GM15510 (cell line): Measurements from ENCODE around the gene ITGA8.

Experiments used
- POLR2A ChIP-seq: IDR thresholded peaks from 3 replicates; pipeline ENCODE4 v1.6.1; 2011; ENCODE audit warnings: borderline replicate concordance; ENCODE audit not compliant: insufficient read length; ENCODE audit errors: extremely low read depth

ITGA8 gene

GRCh38 chr10:15572531-15573045 is 147.1 kb downstream of the ITGA8 start:
- TF ChIP-seq POLR2A: no peak

GRCh38 chr10:15571575-15571974 is 148.1 kb downstream of the ITGA8 start:
- no peak for TF ChIP-seq POLR2A

GRCh38 chr10:15570738-15571339 is 148.9 kb downstream of the ITGA8 start:
- no peak for TF ChIP-seq POLR2A

GRCh38 chr10:15567952-15568351 is 151.8 kb downstream of the ITGA8 start:
- no peak for TF ChIP-seq POLR2A

GRCh38 chr10:15563246-15563645 is 156.5 kb downstream of the ITGA8 start:
- no peak for TF ChIP-seq POLR2A

GRCh38 chr10:15562578-15562977 is 157.1 kb downstream of the ITGA8 start:
- no peak for TF ChIP-seq POLR2A

GRCh38 chr10:15562116-15562515 is 157.6 kb downstream of the ITGA8 start:
- TF ChIP-seq POLR2A: no peak

- TF ChIP-seq POLR2A: no peak
Observed at GRCh38 chr10:15558136-15558535, 161.6 kb downstream of the ITGA8 start.

- TF ChIP-seq POLR2A: no peak
Observed at GRCh38 chr10:15550950-15551349, 168.8 kb downstream of the ITGA8 start.

GRCh38 chr10:15548331-15548730 is 171.4 kb downstream of the ITGA8 start:
- no peak for TF ChIP-seq POLR2A

GRCh38 chr10:15546606-15547005 is 173.1 kb downstream of the ITGA8 start:
- TF ChIP-seq POLR2A: no peak

GRCh38 chr10:15545884-15546283 is 173.8 kb downstream of the ITGA8 start:
- no peak for TF ChIP-seq POLR2A

GRCh38 chr10:15545266-15545665 is 174.5 kb downstream of the ITGA8 start:
- no peak for TF ChIP-seq POLR2A

GRCh38 chr10:15543994-15544393 is 175.7 kb downstream of the ITGA8 start:
- TF ChIP-seq POLR2A: no peak

GRCh38 chr10:15542817-15543216 is 176.9 kb downstream of the ITGA8 start:
- TF ChIP-seq POLR2A: no peak

- TF ChIP-seq POLR2A: no peak
Observed at GRCh38 chr10:15541376-15541775, 178.3 kb downstream of the ITGA8 start.

GRCh38 chr10:15540727-15541126 is 179.0 kb downstream of the ITGA8 start:
- TF ChIP-seq POLR2A: no peak
